Measurements from ENCODE around the gene GNAT1.

GRCh38 chr3:50153782-50154475 is 37.5 kb upstream of the GNAT1 start:
- no peak for TF ChIP-seq POLR2AphosphoS5 (IDR thresholded peaks at IDR 0.05; ENCODE audit: low read depth, low read length)
- no peak for TF ChIP-seq POLR2A (IDR thresholded peaks at IDR 0.05; ENCODE audit: low read depth, low read length)
